ENCODE measurements around the gene ARHGAP11A.

Gene ARHGAP11A

GRCh38 chr15:32656091-32656490 is 40.8 kb downstream of the ARHGAP11A start:
- no peak for DNase-seq

- no peak for DNase-seq
Observed at GRCh38 chr15:32656496-32656895, 41.2 kb downstream of the ARHGAP11A start.

DNA sequence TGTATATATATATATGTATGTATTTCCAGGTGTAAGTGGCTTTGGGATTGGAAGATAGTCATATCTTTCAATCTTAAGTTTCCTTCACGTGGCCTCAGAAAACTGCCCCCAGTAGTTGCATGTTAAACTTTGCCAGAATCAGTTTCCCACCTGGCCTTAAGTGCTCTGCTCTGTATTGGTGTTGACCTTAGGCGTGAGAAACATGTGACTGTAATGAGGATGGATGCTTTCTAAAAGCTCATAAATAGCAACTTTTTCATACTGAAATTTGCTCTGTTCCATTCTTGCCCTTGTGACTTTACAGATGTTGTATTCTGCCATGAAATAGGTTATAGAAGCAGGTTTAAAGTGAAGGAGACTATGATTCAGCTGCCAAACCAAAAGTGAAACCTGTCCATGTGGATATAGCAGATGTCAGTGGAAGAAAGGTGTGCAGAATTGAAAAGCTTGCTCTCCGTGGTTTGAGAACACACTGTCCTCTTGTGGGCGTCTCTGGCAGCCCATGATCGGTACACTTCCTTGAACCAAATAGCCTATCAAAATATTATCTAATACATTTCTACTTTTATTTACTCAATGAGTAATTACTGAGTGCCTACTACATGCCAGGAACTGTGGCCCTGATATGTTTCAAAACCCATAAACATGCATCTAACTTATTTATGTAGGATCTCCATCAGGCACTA is 42.0 kb downstream of the ARHGAP11A start:
- DNase-seq, result no peak

- no peak for DNase-seq
Observed at GRCh38 chr15:32657941-32658340, 42.6 kb downstream of the ARHGAP11A start.

DNA sequence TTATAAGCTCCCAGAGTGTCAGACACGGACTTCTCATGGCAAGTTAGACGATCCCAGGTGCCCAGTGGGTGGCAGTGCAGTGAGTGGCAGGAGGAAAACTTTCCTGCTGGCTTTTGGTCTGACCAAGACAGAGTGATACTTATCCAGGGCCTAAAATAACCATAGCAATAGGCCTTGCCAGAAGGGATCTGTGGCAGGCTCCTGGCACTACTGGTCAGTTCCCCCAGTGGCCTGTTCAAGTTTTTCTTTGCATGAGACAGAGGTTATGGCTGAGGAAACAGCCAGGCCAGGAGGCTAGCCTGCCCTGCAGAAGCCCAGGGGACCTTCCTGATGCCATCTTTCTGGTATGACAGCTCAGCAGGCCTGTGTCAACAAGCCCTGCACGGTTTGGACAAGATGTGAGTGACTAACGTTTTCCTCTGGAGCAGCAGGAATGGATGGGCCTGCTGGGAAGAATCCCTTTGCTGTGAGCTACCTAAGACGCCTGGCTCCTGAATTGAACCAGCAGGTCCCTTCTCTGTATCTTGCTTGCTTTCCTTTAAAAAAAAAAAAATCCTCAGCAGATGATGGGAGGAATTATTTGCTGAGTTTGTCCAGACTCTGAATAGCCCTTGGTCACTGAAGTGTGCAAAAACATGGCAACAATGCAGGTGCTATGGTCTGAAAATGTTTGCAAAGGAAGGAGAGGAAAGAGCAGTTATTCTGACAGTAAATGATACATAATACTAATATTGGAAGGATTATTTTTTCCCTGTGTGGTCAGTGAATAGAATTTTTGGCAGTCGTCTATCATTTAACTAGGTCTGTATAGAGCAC is 44.2 kb downstream of the ARHGAP11A start:
- DNase-seq, result no peak

DNA sequence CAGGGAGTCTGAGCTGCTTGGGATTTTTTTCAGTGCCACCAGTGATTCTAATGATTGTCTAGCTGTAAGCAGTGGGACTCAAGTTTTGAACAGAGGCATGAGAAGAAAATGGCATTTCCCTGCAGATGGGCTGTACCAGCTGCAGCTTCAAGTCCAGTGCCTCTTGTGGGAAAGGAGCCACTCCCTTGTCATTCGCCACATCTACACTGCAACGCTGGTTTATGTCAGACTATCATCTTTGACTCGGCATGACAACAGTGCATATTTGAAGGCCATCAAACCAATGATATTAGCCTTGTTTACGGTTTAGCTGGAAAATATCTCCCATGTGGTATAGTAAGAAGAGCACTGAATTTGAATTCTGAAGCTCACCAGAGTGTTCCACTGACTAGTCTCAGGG is 48.4 kb downstream of the ARHGAP11A start:
- no peak for DNase-seq

DNA sequence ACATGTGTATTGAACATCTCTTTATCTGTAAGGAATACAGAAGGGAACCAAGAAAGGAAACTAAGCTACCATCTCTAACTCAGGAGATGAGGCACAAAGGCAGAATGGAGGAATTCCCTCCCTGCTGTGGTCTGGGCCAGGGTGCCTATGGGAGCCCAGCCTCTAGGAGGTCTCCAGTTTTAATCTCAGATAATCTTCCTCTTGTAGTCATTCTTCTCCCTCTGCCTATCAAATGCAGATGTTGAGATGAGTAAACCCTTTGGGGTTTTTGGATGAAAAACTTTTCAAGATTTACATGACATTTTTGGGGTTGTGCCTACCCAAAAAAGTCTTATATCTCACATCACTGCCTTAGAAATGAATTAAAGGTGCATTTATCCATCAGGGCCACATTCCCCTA is 49.5 kb downstream of the ARHGAP11A start:
- no peak for DNase-seq

GRCh38 chr15:32667321-32667720 is 52.0 kb downstream of the ARHGAP11A start:
- no peak for DNase-seq

- DNase-seq, result no peak
Observed at GRCh38 chr15:32668942-32669341, 53.6 kb downstream of the ARHGAP11A start.

DNA sequence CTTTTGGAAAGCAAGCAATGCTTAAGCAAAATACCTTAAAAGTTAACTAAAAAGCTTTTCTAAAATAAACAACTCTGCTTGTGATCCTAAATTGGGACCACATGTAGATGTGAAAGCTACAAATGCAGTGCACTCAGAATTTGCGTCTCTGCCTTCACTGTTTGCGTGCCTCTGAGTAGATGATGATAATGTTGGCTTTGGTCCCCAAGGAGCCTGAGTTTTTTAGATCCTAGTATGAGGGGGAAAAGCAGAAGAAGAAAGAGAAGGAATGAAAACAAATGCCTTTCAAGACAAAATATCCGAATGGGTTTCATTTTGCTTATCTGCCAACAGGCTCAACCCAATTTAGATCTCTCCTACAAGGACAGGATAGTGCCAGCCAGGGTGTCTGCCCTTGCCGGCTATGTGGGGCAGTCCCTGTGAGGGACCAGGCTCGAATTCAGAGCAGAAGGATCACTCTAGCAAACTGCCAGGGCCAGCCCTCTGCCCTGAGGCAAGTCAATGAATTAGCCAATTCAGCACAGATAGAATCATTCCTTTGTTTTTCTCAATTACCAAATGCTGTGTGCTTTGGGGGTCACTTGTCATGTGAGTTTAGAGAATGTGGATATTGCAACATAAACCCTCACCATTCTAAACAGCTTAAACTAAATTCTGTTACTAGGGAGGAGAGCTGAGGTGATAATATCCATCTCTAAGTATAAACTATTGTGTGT is 54.8 kb downstream of the ARHGAP11A start:
- no peak for DNase-seq

- no peak for DNase-seq
Observed at GRCh38 chr15:32670623-32671022, 55.3 kb downstream of the ARHGAP11A start.

GRCh38 chr15:32671339-32672325 is 56.3 kb downstream of the ARHGAP11A start:
- DNase-seq, result no peak

DNA sequence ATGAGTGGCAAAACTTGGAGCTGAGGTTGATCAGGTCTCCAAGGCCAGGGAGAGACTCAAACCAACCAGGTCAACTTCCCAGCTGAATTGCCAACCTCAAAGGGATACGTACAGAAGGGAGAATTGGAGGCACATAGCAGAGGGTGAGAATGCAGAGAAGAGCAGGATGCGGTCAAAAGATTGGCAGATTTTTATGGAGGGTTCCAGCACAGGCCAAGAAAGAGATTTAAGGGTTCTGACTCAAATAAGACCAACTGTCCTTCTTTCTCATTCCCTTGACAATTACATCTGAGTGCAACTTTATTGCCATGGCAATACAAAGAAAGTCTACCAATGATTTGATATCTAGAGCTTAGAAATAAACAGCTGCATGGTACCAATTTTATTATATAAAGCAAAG is 59.4 kb downstream of the ARHGAP11A start:
- no peak for DNase-seq

- DNase-seq, result no peak
Observed at GRCh38 chr15:32675466-32675865, 60.2 kb downstream of the ARHGAP11A start.

DNA sequence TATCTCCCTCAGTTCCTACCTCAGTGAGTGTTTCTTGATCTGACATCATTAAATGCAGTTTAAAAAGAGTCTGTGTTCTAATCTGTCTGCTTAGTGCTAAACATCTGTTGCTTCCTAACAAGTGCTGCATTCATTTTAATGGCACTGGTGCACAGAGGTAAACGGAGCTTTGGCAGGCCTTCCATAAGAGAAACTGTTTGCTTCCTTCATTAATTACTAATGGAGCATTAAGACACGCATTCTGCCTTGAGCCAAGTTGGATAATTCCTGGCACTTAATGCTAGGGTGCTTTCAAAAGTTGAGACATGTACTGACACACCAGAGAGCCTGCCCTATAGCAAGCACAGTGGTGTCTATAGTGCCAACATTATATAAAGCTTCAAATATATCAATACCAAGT is 60.9 kb downstream of the ARHGAP11A start:
- DNase-seq, result no peak

DNA sequence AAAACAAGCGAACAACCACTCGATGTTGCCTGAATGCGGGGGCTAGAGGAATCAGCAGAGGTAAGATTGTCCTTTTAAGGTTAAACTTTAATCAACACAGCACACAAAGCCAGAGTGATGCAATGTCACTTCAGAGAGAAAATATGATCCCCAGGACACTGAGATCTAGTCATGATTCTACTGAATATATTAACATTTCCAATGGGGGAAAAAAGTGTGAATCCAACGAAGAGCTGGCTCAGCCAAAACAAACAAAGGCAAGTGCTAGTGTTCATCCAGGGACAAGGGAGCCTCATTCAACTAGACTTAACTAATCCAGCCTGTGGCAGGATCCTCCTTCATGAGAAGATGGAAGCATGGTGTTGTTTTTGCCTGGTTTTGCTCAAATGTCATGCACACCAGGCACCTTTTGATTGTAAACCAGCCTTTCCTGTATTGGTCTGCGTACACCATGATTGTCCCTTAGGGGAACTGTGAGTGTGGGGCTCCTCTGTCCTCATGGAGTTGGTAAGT is 62.0 kb downstream of the ARHGAP11A start:
- DNase-seq, result no peak

GRCh38 chr15:32679298-32679690 is 64.0 kb downstream of the ARHGAP11A start:
- no peak for DNase-seq

DNA sequence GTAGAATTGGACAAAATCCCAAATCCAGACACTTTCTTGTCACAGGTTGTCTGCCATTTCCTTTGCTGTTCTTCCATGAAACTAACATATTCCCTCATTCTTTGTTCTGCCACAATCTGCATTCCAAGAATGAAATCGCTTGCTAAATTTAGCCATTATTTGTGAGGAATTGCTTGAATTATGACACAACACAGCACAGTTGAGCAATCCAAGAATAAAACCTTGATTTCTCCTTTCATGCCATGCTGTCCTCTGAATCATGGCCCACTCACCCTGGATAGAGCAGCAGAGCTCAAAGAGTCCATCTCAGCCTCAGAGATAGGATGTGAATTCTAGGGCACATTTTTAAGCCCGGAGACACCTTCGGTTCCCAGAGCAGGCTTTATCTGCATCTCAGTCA is 67.3 kb downstream of the ARHGAP11A start:
- DNase-seq, result no peak

DNA sequence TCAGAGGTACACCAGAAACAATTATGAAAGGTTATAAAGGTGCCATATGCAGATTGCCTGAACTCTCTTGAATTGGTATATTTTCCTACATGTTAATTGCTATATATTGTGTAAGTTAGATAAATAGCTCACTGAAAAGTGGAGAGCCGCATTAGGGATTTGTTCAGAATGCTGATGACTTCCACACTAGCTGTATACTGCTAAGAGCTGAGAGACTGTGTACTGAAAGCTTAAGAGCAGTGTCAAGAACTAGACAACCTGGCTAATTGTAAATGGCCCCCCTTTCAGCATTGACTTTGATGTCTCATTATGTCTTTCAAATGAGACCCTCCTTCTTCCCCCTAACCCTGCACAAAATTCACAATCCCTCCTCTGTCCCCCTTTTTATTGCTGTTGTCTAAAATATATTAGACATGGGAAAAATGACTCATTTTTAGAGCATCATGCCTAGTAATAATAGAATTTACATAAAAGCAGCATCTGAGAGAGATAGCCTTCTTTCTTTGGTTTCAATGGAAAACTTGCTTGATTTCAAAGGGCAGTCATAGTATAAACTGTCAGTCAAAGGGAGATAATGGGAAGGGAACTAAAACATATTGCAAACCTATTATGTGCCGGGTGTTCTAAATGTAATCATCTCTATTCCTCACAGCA is 67.8 kb downstream of the ARHGAP11A start:
- DNase-seq, result no peak

DNA sequence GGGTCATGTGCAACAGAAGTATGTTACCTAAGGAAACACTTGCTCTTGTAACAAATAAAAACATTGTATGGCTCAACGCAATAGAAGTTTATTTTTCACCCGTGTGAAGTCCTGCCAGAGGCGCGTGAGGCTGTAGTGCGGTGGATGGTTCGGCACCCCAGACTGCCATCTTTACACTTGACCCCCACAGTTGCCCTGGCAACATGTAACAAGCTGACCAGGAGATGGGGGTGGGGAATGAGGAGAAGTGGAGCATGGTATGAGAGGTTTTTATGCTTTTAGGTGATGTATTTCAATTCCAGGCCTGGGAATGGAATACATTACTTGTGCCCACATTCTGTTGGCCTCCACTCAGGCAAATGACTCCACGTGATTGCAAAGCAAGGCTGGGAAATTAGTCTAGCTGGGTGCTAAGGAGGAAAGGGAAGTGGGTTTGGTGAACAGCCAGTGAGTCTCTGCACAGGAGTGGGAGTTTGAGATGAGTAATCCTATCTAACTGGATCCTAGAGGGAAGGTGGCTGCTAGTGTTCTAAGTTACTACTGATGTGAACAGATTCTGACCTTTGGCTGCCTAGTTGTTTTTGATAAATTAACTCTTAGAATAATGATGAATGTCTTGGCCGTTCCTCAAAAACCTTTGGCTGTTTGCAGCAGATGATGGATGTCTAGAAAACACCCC is 68.7 kb downstream of the ARHGAP11A start:
- no peak for DNase-seq

- DNase-seq, result no peak
Observed at GRCh38 chr15:32685576-32685975, 70.3 kb downstream of the ARHGAP11A start.
